Astrocyte (in vitro differentiated cells and primary cell): ENCODE data around the gene CYGB. TPM values are rescaled to one million over a fixed set of nuclear protein-coding genes. Genes with fewer than 3 reads are reported as not detected.

Experiments used
- DNase-seq: peaks from one replicate; pipeline ENCODE4 v3.0.0-alpha.2; 2010; ENCODE audit warnings: low read depth
- FAIRE-seq: peaks from 2 replicates; lab custom pipeline; 2011; peaks lifted over from hg19 to GRCh38; lab: Jason Lieb, UNC
- H2AFZ ChIP-seq: 2 replicates; pipeline ENCODE4 v1.6.0; 2012; ENCODE audit warnings: low read depth, low read length, inconsistent platforms
- H3K27ac ChIP-seq: 2 replicates; pipeline ENCODE4 v1.5.1; 2011; ENCODE audit warnings: low read depth, low read length, inconsistent platforms
- H3K27me3 ChIP-seq: 2 replicates; pipeline ENCODE4 v1.6.0; 2011; ENCODE audit warnings: low read length, inconsistent platforms; ENCODE audit not compliant: insufficient read depth
- H3K36me3 ChIP-seq: 2 replicates; pipeline ENCODE4 v1.5.1; 2011; ENCODE audit warnings: low read length, inconsistent platforms; ENCODE audit not compliant: insufficient read depth
- H3K4me1 ChIP-seq: 2 replicates; pipeline ENCODE4 v1.5.1; 2011; ENCODE audit warnings: low read length, inconsistent platforms; ENCODE audit not compliant: insufficient read depth
- H3K4me2 ChIP-seq: 2 replicates; pipeline ENCODE4 v1.6.0; 2012; ENCODE audit warnings: low read length, inconsistent platforms
- H3K4me3 ChIP-seq: 2 replicates; pipeline ENCODE4 v1.5.1; 2011; ENCODE audit warnings: low read depth, mild to moderate bottlenecking, low read length, inconsistent platforms; ENCODE audit not compliant: insufficient read depth
- H3K79me2 ChIP-seq: 2 replicates; pipeline ENCODE4 v1.6.0; 2012; ENCODE audit warnings: mild to moderate bottlenecking, low read length, inconsistent platforms; ENCODE audit not compliant: insufficient read depth
- H3K9ac ChIP-seq: 2 replicates; pipeline ENCODE4 v1.6.0; 2012; ENCODE audit warnings: mild to moderate bottlenecking, low read length, inconsistent platforms
- H3K9me3 ChIP-seq: 2 replicates; pipeline ENCODE4 v1.5.1; 2012; ENCODE audit warnings: low read depth, mild to moderate bottlenecking, low read length, inconsistent platforms; ENCODE audit not compliant: insufficient read depth
- H4K20me1 ChIP-seq: 2 replicates; pipeline ENCODE4 v1.6.0; 2012; ENCODE audit warnings: low read length, inconsistent platforms; ENCODE audit not compliant: insufficient read depth
- H3K27ac Mint-ChIP-seq: one replicate; pipeline ENCODE4 v1.8.0; 2021; ENCODE audit warnings: mild to moderate bottlenecking, mixed read lengths; ENCODE audit not compliant: unreplicated experiment
- H3K27me3 Mint-ChIP-seq: one replicate; pipeline ENCODE4 v1.8.0; 2021; ENCODE audit warnings: low read depth, mixed read lengths; ENCODE audit not compliant: unreplicated experiment
- H3K36me3 Mint-ChIP-seq: one replicate; pipeline ENCODE4 v1.8.0; 2021; ENCODE audit warnings: low read depth, mixed read lengths; ENCODE audit not compliant: unreplicated experiment
- H3K4me1 Mint-ChIP-seq: one replicate; pipeline ENCODE4 v1.8.0; 2021; ENCODE audit warnings: low read depth, mixed read lengths; ENCODE audit not compliant: unreplicated experiment
- H3K4me3 Mint-ChIP-seq: one replicate; pipeline ENCODE4 v1.8.0; 2021; ENCODE audit warnings: mild to moderate bottlenecking, moderate library complexity, mixed read lengths; ENCODE audit not compliant: unreplicated experiment
- H3K9me3 Mint-ChIP-seq: one replicate; pipeline ENCODE4 v1.8.0; 2021; ENCODE audit warnings: mild to moderate bottlenecking, mixed read lengths; ENCODE audit not compliant: unreplicated experiment
- CTCF ChIP-seq: IDR thresholded peaks from 2 replicates; pipeline ENCODE4 v1.5.1; 2011; ENCODE audit warnings: low read depth, mild to moderate bottlenecking, inconsistent platforms, low read length, moderate library complexity; ENCODE audit not compliant: insufficient read depth
- EZH2 ChIP-seq: IDR thresholded peaks from 2 replicates; pipeline ENCODE4 v1.6.1; 2012; ENCODE audit warnings: mild to moderate bottlenecking, low read length, inconsistent platforms; ENCODE audit not compliant: insufficient read depth
- total RNA-seq: library from RNA; stranded (reverse); gene quantifications from 2 replicates; pipeline ENCODE4 v1.2.1, GENCODE V29; 2021

Gene CYGB
- total RNA-seq, 1 donor from 2014 or later, result 29.2 TPM

DNA sequence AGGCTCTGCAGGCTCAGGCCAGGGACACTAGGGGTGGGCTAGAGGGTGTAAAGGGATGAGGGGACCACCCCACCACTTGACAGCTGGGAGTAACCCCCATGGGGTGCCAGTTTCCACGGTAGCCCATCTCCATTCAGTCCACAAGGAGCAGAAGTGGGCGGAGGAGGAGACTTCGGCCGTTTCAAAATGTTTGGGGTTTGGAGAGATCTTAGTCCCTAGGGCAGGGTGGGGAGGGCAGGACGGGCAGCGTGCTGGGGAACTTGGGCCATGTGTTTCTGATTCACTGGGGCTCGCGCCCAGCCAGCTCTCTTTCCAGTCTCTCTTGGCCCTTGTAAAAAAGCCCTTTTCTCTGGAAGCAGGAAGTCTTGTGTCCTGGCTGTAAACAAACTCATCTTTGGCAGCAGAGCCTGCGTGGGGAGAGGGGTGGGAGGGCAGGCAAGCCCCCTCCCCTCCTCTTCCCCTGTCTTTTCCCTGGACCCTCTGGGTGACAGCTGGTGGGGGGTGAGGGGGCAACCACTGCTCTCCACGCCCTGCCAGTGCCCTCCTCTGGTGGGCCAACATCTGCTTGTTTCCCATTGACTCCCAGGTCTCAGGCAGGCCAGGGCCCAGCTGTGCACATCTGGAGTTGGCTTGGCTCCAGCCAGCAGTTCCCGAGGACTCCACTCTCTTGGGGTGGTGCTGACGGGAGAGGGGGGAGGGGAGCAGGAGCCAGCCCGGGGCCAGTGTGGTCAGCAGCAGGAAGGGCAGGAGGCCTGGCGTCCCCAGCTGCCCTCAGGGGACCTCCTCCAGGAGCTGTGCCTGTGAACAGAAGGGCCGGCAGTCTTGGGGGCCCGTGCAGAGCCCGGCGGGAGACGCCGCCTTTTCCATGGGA lies 8.1 kb downstream of the CYGB start:
- no peak for FAIRE-seq
- Histone ChIP-seq H3K4me1 (peaks cover 48% of the 10 kb centered on the region), H3K27me3 (no peaks in the 10 kb centered on the region), H3K4me2 (peak overlapping the region; percentile 61), H3K36me3 (no peaks in the 10 kb centered on the region), H3K9ac (peak overlapping the region; percentile 60), H3K9me3 (no peaks in the 10 kb centered on the region), H3K4me3 (no peak overlapping the region), H3K27ac (peak overlapping the region; percentile 66), H4K20me1 (no peaks in the 10 kb centered on the region), H3K79me2 (no peaks in the 10 kb centered on the region), H2AFZ (peak overlapping the region; percentile 70)
- peaks cover 19% of the 10 kb centered on the region for H3K4me1 Mint-ChIP-seq
- H3K4me3 Mint-ChIP-seq, result no peak overlapping the region
- no peaks in the 10 kb centered on the region for H3K27me3 Mint-ChIP-seq
- no peak for TF ChIP-seq CTCF
- no peak for TF ChIP-seq EZH2
- peak; percentile 54 for DNase-seq
- no peaks in the 10 kb centered on the region for H3K9me3 Mint-ChIP-seq
- peak overlapping the region; percentile 77 for H3K27ac Mint-ChIP-seq
- H3K36me3 Mint-ChIP-seq, result peaks cover 3% of the 10 kb centered on the region

DNA sequence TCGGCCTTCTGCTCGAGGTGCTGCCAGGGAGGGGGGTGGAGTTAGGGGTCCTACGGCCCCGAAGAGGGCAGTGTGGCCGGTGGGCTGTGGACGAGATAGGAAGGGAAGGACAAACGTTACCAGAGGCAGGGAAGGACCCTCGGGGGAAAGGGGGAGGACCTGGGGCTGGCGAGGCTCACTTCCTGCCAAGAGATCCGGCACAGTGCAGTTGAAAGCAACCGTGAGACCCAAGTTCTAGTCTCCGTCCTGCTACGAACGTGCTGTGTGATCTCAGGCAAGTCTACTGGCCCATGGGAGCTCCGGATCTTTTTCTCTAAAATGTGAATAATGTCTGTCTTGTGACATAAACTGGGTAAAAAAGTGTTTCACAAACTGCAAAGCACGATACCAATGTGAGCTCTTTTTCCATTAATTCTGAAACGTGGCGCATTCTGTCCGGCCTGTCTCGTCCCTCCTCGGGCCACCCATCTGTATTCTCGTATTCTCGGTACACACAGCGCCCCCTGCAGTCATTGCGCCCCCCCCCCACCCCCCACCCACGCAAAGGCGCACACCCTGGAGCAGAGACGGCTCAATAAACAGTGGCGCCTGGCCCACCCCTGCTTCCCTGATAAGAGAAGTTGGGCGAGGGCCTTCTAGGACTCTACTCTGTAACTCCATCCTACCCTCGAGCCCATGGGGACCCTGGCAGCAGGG lies 8.8 kb downstream of the CYGB start:
- H3K4me1 ChIP-seq, result peaks cover 50% of the 10 kb centered on the region

More for the DNA sequence above, 8.8 kb downstream of the CYGB start:
- Histone ChIP-seq H3K9me3 (no peaks in the 10 kb centered on the region), H4K20me1 (no peaks in the 10 kb centered on the region), H3K27me3 (no peaks in the 10 kb centered on the region), H3K27ac (peak overlapping the region; percentile 66), H3K36me3 (no peaks in the 10 kb centered on the region), H2AFZ (peak overlapping the region; percentile 70), H3K9ac (peak overlapping the region; percentile 60), H3K79me2 (no peaks in the 10 kb centered on the region), H3K4me3 (no peak overlapping the region), H3K4me2 (peak overlapping the region; percentile 77)
- H3K4me1 Mint-ChIP-seq, result peaks cover 19% of the 10 kb centered on the region
- H3K27ac Mint-ChIP-seq, result no peak overlapping the region
- no peaks in the 10 kb centered on the region for H3K27me3 Mint-ChIP-seq
- no peak overlapping the region for H3K4me3 Mint-ChIP-seq
- no peak for DNase-seq
- TF ChIP-seq CTCF, result no peak
- peaks cover 3% of the 10 kb centered on the region for H3K36me3 Mint-ChIP-seq
- no peak for FAIRE-seq
- H3K9me3 Mint-ChIP-seq, result no peaks in the 10 kb centered on the region
